C4-2B (cell line): ENCODE results near the gene SMARCA2.

Experiments
- H3K27ac ChIP-seq: fragments of 450-650 bp; 2 replicates; pipeline ENCODE4 v1.5.1; 2017
- CTCF ChIP-seq: fragments of 450-650 bp; conservative IDR thresholded peaks from 2 replicates; pipeline ENCODE4 v1.5.1; 2017; ENCODE audit warnings: mild to moderate bottlenecking
- ZFX ChIP-seq: fragments of 450-650 bp; IDR thresholded peaks from 2 replicates; pipeline ENCODE4 v1.6.1; 2017

SMARCA2 gene

GRCh38 chr9:2055203-2055658 lies 40.1 kb downstream of the SMARCA2 start:
- no peak overlapping the region for H3K27ac ChIP-seq
- no peak for TF ChIP-seq CTCF

- TF ChIP-seq ZFX = no peak
- no peak for TF ChIP-seq CTCF
- no peak overlapping the region for H3K27ac ChIP-seq
Observed at GRCh38 chr9:2059274-2059929, 44.3 kb downstream of the SMARCA2 start.

DNA sequence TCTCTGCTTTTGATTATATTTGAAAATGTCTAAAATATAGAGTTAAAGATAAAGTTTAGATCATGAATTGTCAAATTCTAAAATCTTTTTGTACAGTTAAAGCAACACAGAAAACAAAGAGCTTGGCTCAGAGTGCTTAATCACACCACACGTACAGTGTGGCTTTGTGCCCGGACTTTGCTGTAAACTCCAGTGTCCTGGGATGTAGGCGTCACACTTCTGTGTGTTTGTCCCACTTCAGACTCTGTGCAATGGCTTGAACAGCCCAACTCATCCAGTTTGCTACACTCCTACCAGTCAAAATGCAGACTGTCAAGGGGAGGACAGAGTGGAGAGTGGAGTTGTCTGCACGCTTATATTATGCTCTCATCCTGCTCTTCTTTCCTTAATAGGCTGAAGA lies 45.3 kb downstream of the SMARCA2 start:
- TF ChIP-seq ZFX = no peak
- no peak overlapping the region for H3K27ac ChIP-seq

DNA sequence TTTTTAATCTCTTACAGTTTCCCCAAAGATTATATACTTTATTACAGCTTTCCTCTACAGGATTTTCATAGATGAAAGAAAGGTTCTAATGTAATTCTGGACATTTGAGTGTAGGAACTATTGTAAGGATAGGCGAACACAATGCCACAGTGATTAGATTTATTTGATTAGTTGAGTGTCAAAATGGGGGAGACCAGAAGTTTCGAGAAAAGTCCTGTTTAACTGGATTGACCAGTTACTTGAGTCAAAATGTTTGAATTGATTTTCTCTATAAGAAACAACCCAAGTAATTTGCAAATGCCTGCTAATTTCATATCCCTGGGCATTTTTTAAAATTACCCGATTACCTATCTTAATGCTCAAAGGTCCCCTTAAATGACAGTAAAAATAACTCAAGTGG lies 50.6 kb downstream of the SMARCA2 start:
- no peak for TF ChIP-seq CTCF
- no peak for TF ChIP-seq ZFX
- H3K27ac ChIP-seq = no peak overlapping the region

- no peak for TF ChIP-seq ZFX
- peak; percentile 27 for TF ChIP-seq CTCF
- no peak overlapping the region for H3K27ac ChIP-seq
Observed at GRCh38 chr9:2066312-2067273, 51.4 kb downstream of the SMARCA2 start.

DNA sequence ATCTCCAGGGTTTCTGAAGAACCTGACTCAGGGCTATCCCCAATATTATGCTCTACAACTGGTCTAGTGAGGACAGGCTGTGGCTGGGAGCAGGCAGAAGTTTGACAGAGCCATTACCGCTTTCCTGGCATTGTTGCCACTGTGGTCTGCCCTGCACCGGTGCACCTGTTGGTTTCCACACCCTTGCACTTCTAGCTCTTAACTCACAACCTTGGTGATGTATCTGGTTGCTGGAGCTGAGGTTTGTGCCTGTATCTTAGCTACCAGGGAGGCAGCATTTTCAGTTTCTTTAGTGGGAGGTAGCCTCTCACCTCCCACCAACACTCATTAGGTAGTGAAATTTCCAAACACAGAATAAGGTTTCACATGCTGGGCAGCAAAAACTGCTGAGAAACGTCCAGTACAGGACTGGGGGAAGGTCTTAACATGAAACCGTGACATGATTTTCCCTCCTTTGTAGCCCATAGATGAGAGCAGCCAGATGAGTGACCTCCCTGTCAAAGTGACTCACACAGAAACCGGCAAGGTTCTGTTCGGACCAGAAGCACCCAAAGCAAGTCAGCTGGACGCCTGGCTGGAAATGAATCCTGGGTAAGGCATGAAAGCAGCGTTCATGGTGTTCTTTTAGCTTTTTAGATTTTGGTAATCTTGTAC lies 57.7 kb downstream of the SMARCA2 start:
- H3K27ac ChIP-seq = no peak overlapping the region
- TF ChIP-seq ZFX (no peak), CTCF (no peak)

DNA sequence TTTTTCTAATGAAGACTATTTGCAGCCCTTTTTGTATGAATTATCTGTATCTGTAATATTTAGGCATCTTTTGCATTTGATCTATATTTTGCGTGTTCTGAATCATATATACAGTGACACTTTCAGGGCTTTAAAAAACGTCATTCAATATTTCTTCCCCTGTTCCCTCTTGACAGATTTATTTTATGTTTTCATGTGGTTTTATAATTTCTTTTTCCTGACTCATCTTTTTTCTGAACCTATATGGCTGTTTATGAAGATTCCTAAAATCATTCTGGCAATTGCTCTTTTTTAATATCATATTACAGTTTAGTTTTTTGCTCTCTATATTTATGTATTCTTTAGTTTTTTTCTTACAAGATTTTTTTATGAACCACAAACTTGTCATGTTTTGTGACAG lies 67.6 kb downstream of the SMARCA2 start:
- TF ChIP-seq ZFX (no peak), CTCF (no peak)
- no peak overlapping the region for H3K27ac ChIP-seq
